Measurements from ENCODE around the gene EXOC1L.

- TF ChIP-seq CTCF (conservative IDR thresholded peaks at IDR 0.05; ENCODE audit: low read length): no peak
- TF ChIP-seq EZH2phosphoT487 (IDR thresholded peaks at IDR 0.05; ENCODE audit: borderline replicate concordance): no peak
These were observed 11.0 kb upstream of the EXOC1L start for GRCh38 chr4:55808632-55809031.
